Measurements from ENCODE around the gene TMEM106C. TPM values are rescaled to one million over a fixed set of nuclear protein-coding genes. Genes with fewer than 3 reads are reported as not detected.

The TMEM106C gene
- total and polyA plus RNA-seq, 9 of the 15 experiments (the other 6 are each of a cell fraction or from before 2014, with no cell fraction given) = 37.6 to 183 (median 57.2) TPM

DNA sequence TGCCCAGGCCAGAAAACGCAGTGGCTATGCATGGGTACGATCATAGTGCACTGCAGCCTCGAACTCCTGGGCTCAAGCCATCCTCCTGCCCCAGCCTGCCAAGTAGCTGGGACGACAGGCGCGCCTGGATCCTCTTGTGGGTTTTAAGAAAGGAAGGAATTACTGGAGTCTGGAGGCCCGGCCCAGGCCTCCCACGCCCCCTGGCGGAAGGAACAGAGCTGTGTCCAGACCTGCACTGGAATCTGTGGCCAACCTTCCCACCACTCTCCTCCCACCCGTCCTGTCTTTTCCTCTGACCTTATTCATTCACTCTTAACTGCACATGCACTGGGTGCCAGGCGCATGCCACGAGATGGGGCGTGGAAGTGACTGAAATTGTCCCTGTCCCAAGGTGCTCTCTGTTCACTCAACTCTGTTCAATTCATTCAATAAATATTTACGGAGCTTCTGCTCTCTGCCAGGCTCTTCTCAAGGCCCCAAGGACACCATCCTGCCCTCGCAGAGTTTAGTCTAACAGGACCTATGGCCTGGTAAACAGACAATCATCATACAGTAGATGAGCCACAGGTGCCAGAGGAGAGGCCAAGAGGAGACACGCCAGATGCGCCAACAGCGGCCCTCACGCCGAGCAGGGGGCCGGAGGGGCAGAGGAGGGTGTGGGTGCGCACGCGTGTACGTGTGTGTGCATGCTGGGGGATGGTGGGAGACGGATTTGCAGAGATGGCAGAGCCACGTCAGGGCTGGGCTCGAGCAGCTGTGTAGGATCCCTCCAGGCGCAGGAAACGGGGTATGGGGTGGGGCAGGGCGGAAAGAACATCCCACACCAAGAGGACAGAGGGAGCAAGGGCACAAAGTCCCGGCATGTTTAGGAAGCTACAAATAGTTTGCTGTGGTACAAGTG lies 13.7 kb upstream of the TMEM106C start (continued):
- TF ChIP-seq, protein P1, sequence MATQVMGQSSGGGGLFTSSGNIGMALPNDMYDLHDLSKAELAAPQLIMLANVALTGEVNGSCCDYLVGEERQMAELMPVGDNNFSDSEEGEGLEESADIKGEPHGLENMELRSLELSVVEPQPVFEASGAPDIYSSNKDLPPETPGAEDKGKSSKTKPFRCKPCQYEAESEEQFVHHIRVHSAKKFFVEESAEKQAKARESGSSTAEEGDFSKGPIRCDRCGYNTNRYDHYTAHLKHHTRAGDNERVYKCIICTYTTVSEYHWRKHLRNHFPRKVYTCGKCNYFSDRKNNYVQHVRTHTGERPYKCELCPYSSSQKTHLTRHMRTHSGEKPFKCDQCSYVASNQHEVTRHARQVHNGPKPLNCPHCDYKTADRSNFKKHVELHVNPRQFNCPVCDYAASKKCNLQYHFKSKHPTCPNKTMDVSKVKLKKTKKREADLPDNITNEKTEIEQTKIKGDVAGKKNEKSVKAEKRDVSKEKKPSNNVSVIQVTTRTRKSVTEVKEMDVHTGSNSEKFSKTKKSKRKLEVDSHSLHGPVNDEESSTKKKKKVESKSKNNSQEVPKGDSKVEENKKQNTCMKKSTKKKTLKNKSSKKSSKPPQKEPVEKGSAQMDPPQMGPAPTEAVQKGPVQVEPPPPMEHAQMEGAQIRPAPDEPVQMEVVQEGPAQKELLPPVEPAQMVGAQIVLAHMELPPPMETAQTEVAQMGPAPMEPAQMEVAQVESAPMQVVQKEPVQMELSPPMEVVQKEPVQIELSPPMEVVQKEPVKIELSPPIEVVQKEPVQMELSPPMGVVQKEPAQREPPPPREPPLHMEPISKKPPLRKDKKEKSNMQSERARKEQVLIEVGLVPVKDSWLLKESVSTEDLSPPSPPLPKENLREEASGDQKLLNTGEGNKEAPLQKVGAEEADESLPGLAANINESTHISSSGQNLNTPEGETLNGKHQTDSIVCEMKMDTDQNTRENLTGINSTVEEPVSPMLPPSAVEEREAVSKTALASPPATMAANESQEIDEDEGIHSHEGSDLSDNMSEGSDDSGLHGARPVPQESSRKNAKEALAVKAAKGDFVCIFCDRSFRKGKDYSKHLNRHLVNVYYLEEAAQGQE (IDR thresholded peaks at IDR 0.05; ENCODE audit: borderline replicate concordance) = peak; percentile 82; the same call in 1 of the 2 replicates
- TF ChIP-seq, protein P1 (CRISPR knock-in tag; IDR thresholded peaks at IDR 0.05; ENCODE audit: low read depth) = no peak
- TF ChIP-seq, protein P2, sequence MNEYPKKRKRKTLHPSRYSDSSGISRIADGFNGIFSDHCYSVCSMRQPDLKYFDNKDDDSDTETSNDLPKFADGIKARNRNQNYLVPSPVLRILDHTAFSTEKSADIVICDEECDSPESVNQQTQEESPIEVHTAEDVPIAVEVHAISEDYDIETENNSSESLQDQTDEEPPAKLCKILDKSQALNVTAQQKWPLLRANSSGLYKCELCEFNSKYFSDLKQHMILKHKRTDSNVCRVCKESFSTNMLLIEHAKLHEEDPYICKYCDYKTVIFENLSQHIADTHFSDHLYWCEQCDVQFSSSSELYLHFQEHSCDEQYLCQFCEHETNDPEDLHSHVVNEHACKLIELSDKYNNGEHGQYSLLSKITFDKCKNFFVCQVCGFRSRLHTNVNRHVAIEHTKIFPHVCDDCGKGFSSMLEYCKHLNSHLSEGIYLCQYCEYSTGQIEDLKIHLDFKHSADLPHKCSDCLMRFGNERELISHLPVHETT (CRISPR knock-in tag; conservative IDR thresholded peaks at IDR 0.05 in 1 of 2, IDR thresholded peaks at IDR 0.05 in 1 of 2) = no peak
- no peak for TF ChIP-seq ZNF766 (CRISPR knock-in tag; conservative IDR thresholded peaks at IDR 0.05)
- TF ChIP-seq ZNF507 (tag; conservative IDR thresholded peaks at IDR 0.05) = no peak
- no peak for TF ChIP-seq XRCC3 (IDR thresholded peaks at IDR 0.05)
- no peak for TF ChIP-seq TSC22D4 (tag; IDR thresholded peaks at IDR 0.05)
- TF ChIP-seq POLR3A (IDR thresholded peaks at IDR 0.05; ENCODE audit: borderline replicate concordance, extremely low read depth, insufficient read depth, insufficient read length) = no peak
